Kidney (tissue), 14 donors: ENCODE data around the gene RPS6KB2. TPM values are rescaled to one million over a fixed set of nuclear protein-coding genes. Genes with fewer than 3 reads are reported as not detected.
"Not testable (repeated sequence)": the region's sequence is repeated elsewhere in the genome, so short reads cannot be mapped to it uniquely, and the experiment has no call there.

Source experiments
- DNase-seq, 5 donors: peaks; one replicate each; pipeline ENCODE4 v3.0.0-alpha.2; 2013 to 2020
- FAIRE-seq: peaks from 2 replicates; lab custom pipeline; 2012; peaks lifted over from hg19 to GRCh38; lab: Jason Lieb, UNC
- H3K27ac ChIP-seq, 2 donors: one replicate each; pipeline ENCODE4 v1.7.0; 2013; ENCODE audit warnings: low read depth in 2 of 2, low read length in 2 of 2, inconsistent platforms in 1 of 2
- H3K27me3 ChIP-seq: one replicate; pipeline ENCODE4 v1.7.1; 2013; ENCODE audit warnings: low read length, inconsistent platforms; ENCODE audit not compliant: control insufficient read depth, insufficient read depth
- H3K36me3 ChIP-seq, 3 donors: one replicate each; pipeline versions ENCODE4 v1.7.0 to v1.7.1; 2013; ENCODE audit warnings: low read length in 3 of 3, control low read depth in 1 of 3, inconsistent platforms in 1 of 3; ENCODE audit not compliant: insufficient read depth in 3 of 3, control insufficient read depth in 2 of 3
- H3K4me1 ChIP-seq, 3 donors: one replicate each; pipeline versions ENCODE4 v1.7.0 to v1.7.1; 2013; ENCODE audit warnings: low read length in 3 of 3, inconsistent platforms in 1 of 3, low read depth in 1 of 3; ENCODE audit not compliant: control insufficient read depth in 2 of 3, insufficient read depth in 2 of 3
- H3K4me3 ChIP-seq, 3 donors: one replicate each; pipeline versions ENCODE4 v1.7.0 to v1.8.1; 2013; ENCODE audit warnings: low read length in 3 of 3, control low read depth in 1 of 3, inconsistent platforms in 1 of 3
- H3K9ac ChIP-seq, 3 donors: one replicate each; pipeline versions ENCODE4 v1.7.0 to v1.7.1; 2013; ENCODE audit warnings: low read length in 3 of 3, control low read depth in 1 of 3, inconsistent platforms in 1 of 3
- H3K9me3 ChIP-seq, 3 donors: one replicate each; pipeline versions ENCODE4 v1.7.0 to v1.7.1; 2013; ENCODE audit warnings: low read length in 3 of 3, control low read depth in 1 of 3, inconsistent platforms in 1 of 3; ENCODE audit not compliant: control insufficient read depth in 2 of 3, insufficient read depth in 1 of 3
- intact Hi-C: fragments of 100-400 bp; cut with DNase I; formaldehyde crosslinking; loops from one replicate; pipeline ENCODE4 v1.11.1; 2022
- polyA plus RNA-seq: library from polyadenylated mRNA; stranded (reverse); fragments of 350-450 nt; fragmentation: Illumina TruSeq; extraction: RNeasy Lipid Tissue Mini Kit (QIAGEN cat#74804); gene quantifications from one replicate; pipeline ENCODE4 v1.2.3, GENCODE V29; 2014; ENCODE audit warnings: low read depth, low replicate concordance; ENCODE audit not compliant: insufficient read depth
- total RNA-seq: library from RNA; stranded (reverse); fragmentation: NEBNext Ultra II Directional; extraction: Animal tissue kit (Norgen Biotek cat#: 25700); gene quantifications from one replicate; pipeline ENCODE4 v1.2.1, GENCODE V29; 2021
- TF ChIP-seq, protein P1 (sequence below): IDR thresholded peaks from 3 replicates; pipeline ENCODE4 v1.5.1; 2012; ENCODE audit warnings: mild to moderate bottlenecking, moderate library complexity, borderline replicate concordance; ENCODE audit not compliant: insufficient read depth; ENCODE audit errors: extremely low read depth
- donor health status: control.
- donor health status: control.
- donor health status: control.
- donor health status: control.
- donor health status: control.
- donor health status: DM: yes; HTN: yes; CAD: no.
- donor health status: Normal renal cell carcinoma (clear cell type).

RPS6KB2 gene
- total and polyA plus RNA-seq, 2 donors from 2014 or later = 41.3 to 45.4 TPM

DNA sequence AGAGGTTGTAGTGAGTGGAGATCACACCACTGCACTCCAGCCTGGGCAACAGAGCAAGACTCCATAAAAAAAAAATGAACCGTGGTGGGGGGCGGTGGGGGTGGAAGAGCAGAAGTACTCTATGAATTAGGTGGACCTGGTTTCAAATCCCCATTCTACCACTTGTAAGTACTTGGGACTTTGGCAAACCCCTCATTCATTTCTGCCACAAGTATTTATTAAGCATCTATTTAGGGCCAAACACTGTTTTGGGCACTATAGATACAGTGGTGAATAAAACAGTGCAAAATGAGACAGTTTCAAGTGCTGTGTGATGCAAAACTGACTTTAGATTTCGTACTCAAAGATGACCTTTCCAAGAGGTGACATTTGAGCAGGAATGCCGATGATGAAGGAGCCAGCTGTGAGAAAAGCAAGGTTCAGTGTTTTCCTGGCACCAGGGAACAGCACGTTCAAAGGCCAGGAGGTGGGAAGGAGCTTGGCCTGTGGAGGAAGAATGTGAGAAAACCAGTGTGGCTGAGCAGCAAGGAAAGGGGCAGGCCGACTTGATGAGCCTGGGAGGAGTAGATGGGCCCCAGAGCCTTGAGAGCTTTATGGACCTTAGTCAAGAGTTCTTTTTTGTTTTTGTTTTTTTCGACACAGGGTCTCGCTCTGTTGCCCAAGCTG is 42.2 kb downstream of the RPS6KB2 start:
- intact Hi-C loops = no loop called here
- no peaks in the 10 kb centered on the region for H3K27me3 ChIP-seq
- TF ChIP-seq, protein P1, sequence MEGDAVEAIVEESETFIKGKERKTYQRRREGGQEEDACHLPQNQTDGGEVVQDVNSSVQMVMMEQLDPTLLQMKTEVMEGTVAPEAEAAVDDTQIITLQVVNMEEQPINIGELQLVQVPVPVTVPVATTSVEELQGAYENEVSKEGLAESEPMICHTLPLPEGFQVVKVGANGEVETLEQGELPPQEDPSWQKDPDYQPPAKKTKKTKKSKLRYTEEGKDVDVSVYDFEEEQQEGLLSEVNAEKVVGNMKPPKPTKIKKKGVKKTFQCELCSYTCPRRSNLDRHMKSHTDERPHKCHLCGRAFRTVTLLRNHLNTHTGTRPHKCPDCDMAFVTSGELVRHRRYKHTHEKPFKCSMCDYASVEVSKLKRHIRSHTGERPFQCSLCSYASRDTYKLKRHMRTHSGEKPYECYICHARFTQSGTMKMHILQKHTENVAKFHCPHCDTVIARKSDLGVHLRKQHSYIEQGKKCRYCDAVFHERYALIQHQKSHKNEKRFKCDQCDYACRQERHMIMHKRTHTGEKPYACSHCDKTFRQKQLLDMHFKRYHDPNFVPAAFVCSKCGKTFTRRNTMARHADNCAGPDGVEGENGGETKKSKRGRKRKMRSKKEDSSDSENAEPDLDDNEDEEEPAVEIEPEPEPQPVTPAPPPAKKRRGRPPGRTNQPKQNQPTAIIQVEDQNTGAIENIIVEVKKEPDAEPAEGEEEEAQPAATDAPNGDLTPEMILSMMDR = no peak
- H3K4me3 ChIP-seq = no peak overlapping the region
- no peaks in the 10 kb centered on the region for H3K36me3 ChIP-seq
- no peak overlapping the region for H3K27ac ChIP-seq
- DNase-seq (no peak), FAIRE-seq (no peak)
- H3K9me3 ChIP-seq = no peaks in the 10 kb centered on the region
- no peak overlapping the region for H3K9ac ChIP-seq
- H3K4me1 ChIP-seq = peaks cover 0 to 14% (median 4%) of the 10 kb centered on the region in 3 donors

GRCh38 chr11:67472882-67473281 is 44.6 kb downstream of the RPS6KB2 start:
- Histone ChIP-seq H3K9ac (no peak overlapping the region), H3K9me3 (no peaks in the 10 kb centered on the region), H3K27me3 (no peaks in the 10 kb centered on the region), H3K27ac (no peak overlapping the region), H3K36me3 (no peaks in the 10 kb centered on the region), H3K4me1 (peaks cover 0 to 8% (median 4%) of the 10 kb centered on the region in 3 donors), H3K4me3 (no peak overlapping the region)
- FAIRE-seq (no peak), DNase-seq (no peak)
- TF ChIP-seq, protein P1 = no peak
- intact Hi-C loops = no loop called here

GRCh38 chr11:67476692-67477091 is 48.4 kb downstream of the RPS6KB2 start:
- intact Hi-C loops, FAIRE-seq: not testable (repeated sequence)

GRCh38 chr11:67477344-67478050 is 49.2 kb downstream of the RPS6KB2 start:
- H3K4me1 ChIP-seq, H3K9me3 ChIP-seq, DNase-seq, H3K36me3 ChIP-seq, intact Hi-C loops, H3K4me3 ChIP-seq, FAIRE-seq, H3K9ac ChIP-seq, H3K27ac ChIP-seq, H3K27me3 ChIP-seq: not testable (repeated sequence)

More at GRCh38 chr11:67476692-67477091, 48.4 kb downstream of the RPS6KB2 start:
- not testable (repeated sequence) for H3K4me1 ChIP-seq, H3K27ac ChIP-seq, DNase-seq, H3K9ac ChIP-seq, H3K27me3 ChIP-seq, H3K9me3 ChIP-seq, H3K36me3 ChIP-seq, H3K4me3 ChIP-seq
